Measurements from ENCODE around the gene HOXB13.

DNA sequence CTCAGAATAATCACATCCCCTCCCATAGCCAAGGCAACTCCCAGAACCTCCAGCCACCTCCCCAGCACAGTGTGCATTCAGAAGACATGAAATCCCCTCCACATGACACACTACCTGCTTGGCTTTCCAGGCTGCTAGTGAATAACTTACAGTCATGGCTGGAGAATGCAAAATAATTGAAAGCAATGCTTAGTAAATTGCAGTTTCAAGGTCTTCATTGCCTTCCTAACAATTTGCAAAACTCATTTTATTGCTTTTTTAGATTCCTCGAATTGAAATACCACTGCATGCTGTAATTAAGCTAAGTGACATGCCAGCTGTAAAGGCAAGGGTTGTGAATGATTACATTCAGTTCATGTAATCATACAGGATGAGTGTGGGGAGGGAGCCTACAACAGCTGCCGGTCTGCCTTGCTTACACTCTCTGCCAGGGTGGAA, 29.0 kb upstream of the HOXB13 start:
- TF ChIP-seq, protein P1, sequence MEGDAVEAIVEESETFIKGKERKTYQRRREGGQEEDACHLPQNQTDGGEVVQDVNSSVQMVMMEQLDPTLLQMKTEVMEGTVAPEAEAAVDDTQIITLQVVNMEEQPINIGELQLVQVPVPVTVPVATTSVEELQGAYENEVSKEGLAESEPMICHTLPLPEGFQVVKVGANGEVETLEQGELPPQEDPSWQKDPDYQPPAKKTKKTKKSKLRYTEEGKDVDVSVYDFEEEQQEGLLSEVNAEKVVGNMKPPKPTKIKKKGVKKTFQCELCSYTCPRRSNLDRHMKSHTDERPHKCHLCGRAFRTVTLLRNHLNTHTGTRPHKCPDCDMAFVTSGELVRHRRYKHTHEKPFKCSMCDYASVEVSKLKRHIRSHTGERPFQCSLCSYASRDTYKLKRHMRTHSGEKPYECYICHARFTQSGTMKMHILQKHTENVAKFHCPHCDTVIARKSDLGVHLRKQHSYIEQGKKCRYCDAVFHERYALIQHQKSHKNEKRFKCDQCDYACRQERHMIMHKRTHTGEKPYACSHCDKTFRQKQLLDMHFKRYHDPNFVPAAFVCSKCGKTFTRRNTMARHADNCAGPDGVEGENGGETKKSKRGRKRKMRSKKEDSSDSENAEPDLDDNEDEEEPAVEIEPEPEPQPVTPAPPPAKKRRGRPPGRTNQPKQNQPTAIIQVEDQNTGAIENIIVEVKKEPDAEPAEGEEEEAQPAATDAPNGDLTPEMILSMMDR (IDR thresholded peaks at IDR 0.05), result no peak
- TF ChIP-seq POLR2A (IDR thresholded peaks at IDR 0.05) (no peak), EP300 (IDR thresholded peaks at IDR 0.05) (no peak)

Measured in suprapubic skin (tissue), 3 donors.